Tibial artery (tissue), 4 donors: ENCODE data around the gene ZNF568.

ENCODE experiments used
- DNase-seq, 2 donors: peaks; one replicate each; pipeline ENCODE4 v3.0.0-alpha.2; 2019
- H3K27ac ChIP-seq, 2 donors: fragments of 200-600 bp; sonication (generic) in 1 of 2; 1 replicate in 1 of 2; 2 replicates in 1 of 2; pipeline ENCODE4 v1.5.1; 2018 to 2019; ENCODE audit warnings: mild to moderate bottlenecking in 1 of 2
- H3K27me3 ChIP-seq, 2 donors: fragments of 200-600 bp; sonication (generic) in 1 of 2; one replicate each; pipeline versions ENCODE4 v1.5.1 to v1.6.0; 2016 to 2019
- H3K36me3 ChIP-seq, 3 donors: fragments of 200-600 bp; sonication (generic) in 2 of 3; one replicate each; pipeline ENCODE4 v1.5.1; 2016 to 2019; ENCODE audit warnings: mild to moderate bottlenecking in 2 of 3
- H3K4me1 ChIP-seq, 4 donors: fragments of 200-600 bp; sonication (generic) in 2 of 4; 1 replicate in 3 of 4; 2 replicates in 1 of 4; pipeline ENCODE4 v1.5.1; 2016 to 2019
- H3K4me3 ChIP-seq, 2 donors: fragments of 200-600 bp; sonication (generic) in 1 of 2; 1 replicate in 1 of 2; 2 replicates in 1 of 2; pipeline ENCODE4 v1.5.1; 2018 to 2019; ENCODE audit warnings: mild to moderate bottlenecking in 2 of 2
- H3K9me3 ChIP-seq, 3 donors: fragments of 200-600 bp; sonication (generic) in 1 of 3; one replicate each; pipeline ENCODE4 v1.5.1; 2016 to 2019
- intact Hi-C: fragments of 100-400 bp; cut with DNase I; formaldehyde crosslinking; loops from one replicate; pipeline ENCODE4 v1.15.0; 2023; ENCODE audit warnings: low total_unique reads
- TF ChIP-seq, protein P1 (sequence below), 2 experiments: fragments of 200-600 bp in 1 of 2; fragments of 450-650 bp in 1 of 2; IDR thresholded peaks; one replicate each; pipeline ENCODE4 v1.5.1; 2017 to 2019; ENCODE audit warnings: antibody characterized with exemption in 2 of 2, mild to moderate bottlenecking in 1 of 2, moderate library complexity in 1 of 2

The ZNF568 gene

DNA sequence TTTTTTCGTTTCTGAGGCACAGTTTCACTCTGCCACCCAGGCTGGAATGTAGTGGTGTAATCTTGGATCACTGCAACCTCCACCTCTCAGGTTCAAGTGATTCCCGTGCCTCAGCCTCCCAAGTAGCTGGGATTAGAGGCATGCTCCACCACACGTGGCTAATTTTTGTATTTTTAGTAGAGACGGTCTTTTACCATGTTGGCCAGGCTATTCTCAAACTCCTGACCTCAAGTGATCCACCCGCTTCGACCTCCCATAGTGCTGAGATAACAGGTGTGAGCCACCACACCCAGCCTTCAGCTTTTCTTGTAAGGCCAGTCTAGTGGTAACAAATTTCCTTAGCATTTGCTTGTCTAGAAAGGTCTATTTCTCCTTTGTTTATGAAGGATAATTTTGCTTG, 46.2 kb downstream of the ZNF568 start:
- no peaks in the 10 kb centered on the region for H3K4me1 ChIP-seq
- H3K27ac ChIP-seq: no peak overlapping the region
- peaks cover 0 to 60% (median 4%) of the 10 kb centered on the region in 3 donors for H3K9me3 ChIP-seq
- intact Hi-C loops: no loop called here
- H3K27me3 ChIP-seq: no peaks in the 10 kb centered on the region
- peaks cover 12 to 23% (median 20%) of the 10 kb centered on the region in 3 donors for H3K36me3 ChIP-seq
- DNase-seq: no peak
- no peak overlapping the region for H3K4me3 ChIP-seq
- TF ChIP-seq, protein P1, sequence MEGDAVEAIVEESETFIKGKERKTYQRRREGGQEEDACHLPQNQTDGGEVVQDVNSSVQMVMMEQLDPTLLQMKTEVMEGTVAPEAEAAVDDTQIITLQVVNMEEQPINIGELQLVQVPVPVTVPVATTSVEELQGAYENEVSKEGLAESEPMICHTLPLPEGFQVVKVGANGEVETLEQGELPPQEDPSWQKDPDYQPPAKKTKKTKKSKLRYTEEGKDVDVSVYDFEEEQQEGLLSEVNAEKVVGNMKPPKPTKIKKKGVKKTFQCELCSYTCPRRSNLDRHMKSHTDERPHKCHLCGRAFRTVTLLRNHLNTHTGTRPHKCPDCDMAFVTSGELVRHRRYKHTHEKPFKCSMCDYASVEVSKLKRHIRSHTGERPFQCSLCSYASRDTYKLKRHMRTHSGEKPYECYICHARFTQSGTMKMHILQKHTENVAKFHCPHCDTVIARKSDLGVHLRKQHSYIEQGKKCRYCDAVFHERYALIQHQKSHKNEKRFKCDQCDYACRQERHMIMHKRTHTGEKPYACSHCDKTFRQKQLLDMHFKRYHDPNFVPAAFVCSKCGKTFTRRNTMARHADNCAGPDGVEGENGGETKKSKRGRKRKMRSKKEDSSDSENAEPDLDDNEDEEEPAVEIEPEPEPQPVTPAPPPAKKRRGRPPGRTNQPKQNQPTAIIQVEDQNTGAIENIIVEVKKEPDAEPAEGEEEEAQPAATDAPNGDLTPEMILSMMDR (IDR thresholded peaks at IDR 0.05): no peak

- intact Hi-C loops: no loop called here
- no peak for DNase-seq
- Histone ChIP-seq H3K4me3 (no peak overlapping the region), H3K4me1 (no peaks in the 10 kb centered on the region), H3K9me3 (peaks cover 0 to 55% (median 0%) of the 10 kb centered on the region in 3 donors), H3K27me3 (no peaks in the 10 kb centered on the region), H3K27ac (no peak overlapping the region), H3K36me3 (peaks cover 12 to 23% (median 20%) of the 10 kb centered on the region in 3 donors)
- TF ChIP-seq, protein P1 (IDR thresholded peaks at IDR 0.05): no peak
Observed at GRCh38 chr19:36963280-36963679, 47.1 kb downstream of the ZNF568 start.

DNA sequence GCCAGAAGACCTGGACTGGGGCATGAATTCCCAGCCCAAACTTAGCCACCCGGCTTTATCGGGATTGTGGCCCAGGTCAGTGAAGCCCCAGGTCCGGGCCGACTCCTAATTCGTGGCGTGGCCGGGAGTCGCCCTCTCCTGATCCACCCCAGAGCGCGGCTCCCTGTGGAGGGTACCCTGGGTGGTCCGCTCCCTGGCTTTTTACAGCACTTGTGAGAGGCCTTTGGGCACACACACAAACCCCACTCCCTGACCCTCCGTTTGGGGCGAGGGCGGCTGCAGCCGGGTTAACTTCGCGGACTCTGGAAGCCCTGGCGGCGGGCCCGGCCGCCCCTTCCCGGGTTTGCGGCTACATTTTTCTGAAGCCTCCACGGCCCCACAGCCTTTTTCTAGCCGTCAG, 56.4 kb downstream of the ZNF568 start:
- peak in 1 of 2 donors; percentile 65 for DNase-seq
- H3K36me3 ChIP-seq: peaks cover 5 to 22% (median 22%) of the 10 kb centered on the region in 3 donors
- peak overlapping the region; percentile 78 to 84 for H3K27ac ChIP-seq
- H3K4me3 ChIP-seq: peak overlapping the region; percentile 64 to 76
- no peaks in the 10 kb centered on the region for H3K27me3 ChIP-seq
- H3K4me1 ChIP-seq: peaks cover 0 to 15% (median 10%) of the 10 kb centered on the region in 4 donors
- peaks cover 0 to 9% (median 0%) of the 10 kb centered on the region in 3 donors for H3K9me3 ChIP-seq
- intact Hi-C loops: loop anchor here (5.0 kb wide), 2 partner anchors 105 to 250 kb away; partner anchors contain the start of gene ZNF420
- TF ChIP-seq, protein P1 (IDR thresholded peaks at IDR 0.05): no peak

DNA sequence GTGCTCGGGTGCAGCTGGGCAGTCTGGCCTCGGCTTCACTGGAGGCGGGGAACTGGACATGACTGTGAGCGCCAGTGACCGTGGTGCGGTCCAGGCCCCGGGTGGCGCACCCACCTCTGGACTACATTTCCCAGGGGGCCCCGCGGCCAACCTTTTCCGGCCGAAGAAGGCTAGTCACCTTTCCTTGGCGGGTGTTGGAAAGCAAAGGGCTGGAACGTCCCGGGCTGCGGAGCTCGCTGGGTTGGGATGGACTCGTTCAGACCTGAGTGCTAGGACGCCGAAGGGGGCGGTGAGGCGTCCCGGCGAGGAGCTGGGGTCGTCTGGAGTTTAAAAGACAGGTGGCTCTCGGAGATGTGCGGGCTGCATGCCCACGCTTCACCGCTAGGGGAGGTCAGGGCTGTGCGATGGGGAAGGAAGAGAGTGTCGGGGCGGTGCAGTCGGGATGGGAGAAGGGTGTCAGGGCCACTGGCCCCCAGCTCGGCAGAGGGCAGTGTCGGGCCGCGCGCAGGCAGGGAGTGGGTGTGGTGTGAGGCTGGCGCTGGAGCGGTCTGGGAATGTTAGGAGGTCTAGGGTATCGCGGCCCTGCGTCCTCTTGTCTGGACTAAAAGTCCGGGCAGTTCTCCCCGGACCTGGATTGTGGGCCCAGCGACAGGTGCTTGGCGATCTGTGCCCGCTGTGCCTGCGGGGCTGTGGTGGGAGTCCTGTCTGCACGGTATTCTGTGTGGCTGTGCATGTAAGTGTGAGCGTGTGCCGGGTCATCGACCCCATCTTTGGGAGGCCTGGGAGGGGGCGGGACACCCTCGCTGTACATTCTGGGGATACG, 57.1 kb downstream of the ZNF568 start:
- Histone ChIP-seq H3K4me3 (peak overlapping the region; percentile 64 to 76), H3K36me3 (peaks cover 5 to 28% (median 28%) of the 10 kb centered on the region in 3 donors), H3K9me3 (peaks cover 0 to 7% (median 0%) of the 10 kb centered on the region in 3 donors), H3K27ac (peak overlapping the region; percentile 78 to 84), H3K27me3 (no peaks in the 10 kb centered on the region), H3K4me1 (peaks cover 0 to 15% (median 10%) of the 10 kb centered on the region in 4 donors)
- DNase-seq: peak; percentile 78 to 91
- TF ChIP-seq, protein P1 (IDR thresholded peaks at IDR 0.05): peak; percentile 84 to 87
- intact Hi-C loops: loop anchor here (5.0 kb wide), 2 partner anchors 104 to 249 kb away; partner anchors contain the start of gene ZNF420

DNA sequence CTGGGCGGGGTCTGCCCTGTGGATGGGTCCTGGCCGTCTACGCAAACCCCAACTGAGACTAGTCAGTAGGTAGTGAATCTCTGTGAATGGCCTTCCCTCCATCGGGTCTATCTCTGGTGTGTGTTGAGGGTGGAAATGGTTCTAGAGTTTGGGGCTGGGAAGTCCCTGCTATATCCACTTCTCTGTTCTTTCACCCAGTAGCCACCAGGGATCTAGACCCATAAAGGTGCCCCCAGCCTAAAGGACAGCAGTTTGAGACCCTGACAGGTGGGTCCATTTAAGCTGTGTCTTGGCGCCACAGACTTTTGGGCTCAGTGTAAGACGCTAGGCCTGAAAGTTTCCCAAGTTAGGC, 57.7 kb downstream of the ZNF568 start:
- Histone ChIP-seq H3K4me1 (peaks cover 0 to 15% (median 10%) of the 10 kb centered on the region in 4 donors), H3K36me3 (peaks cover 7 to 34% (median 32%) of the 10 kb centered on the region in 3 donors), H3K4me3 (peak overlapping the region; percentile 64 to 76), H3K9me3 (peaks cover 0 to 5% (median 0%) of the 10 kb centered on the region in 3 donors), H3K27ac (peak overlapping the region; percentile 78 to 84), H3K27me3 (no peaks in the 10 kb centered on the region)
- intact Hi-C loops: loop anchor here (5.0 kb wide), 2 partner anchors 103 to 248 kb away; partner anchors contain the start of gene ZNF420
- DNase-seq: no peak
- TF ChIP-seq, protein P1 (IDR thresholded peaks at IDR 0.05): no peak
